IMR-90 (cell line): ENCODE measurements around the gene NEURL1B. TPM values are rescaled to one million over a fixed set of nuclear protein-coding genes. Genes with fewer than 3 reads are reported as not detected.

Experiments
- ATAC-seq: fragments of 200-7000 bp; cut with Tn5 transposase; 2 replicates; pipeline ENCODE4 v1.9.1; 2020; ENCODE audit warnings: low read depth, mild to moderate bottlenecking, moderate library complexity
- BruUV-seq: library from RNA; stranded (reverse); fragments of 400-500 nt; replicated peaks from 2 replicates; lab custom pipeline; 2021; lab: Mats Ljungman, UMichigan
- CTCF ChIA-PET: fragments of 300-600 bp; formaldehyde crosslinking; extraction: SDS; loops from one replicate; lab custom pipeline; 2021; ENCODE audit warnings: antibody characterized with exemption; lab: Yijun Ruan, JAX
- POLR2A ChIA-PET: fragments of 300-600 bp; sonication (Branson Sonifier 250); formaldehyde crosslinking; loops from one replicate; lab custom pipeline; 2022; ENCODE audit warnings: antibody characterized with exemption; ENCODE audit not compliant: unreplicated experiment; lab: Charles Lee
- DNase-seq: peaks from one replicate; pipeline ENCODE4 v3.0.0; 2013
- H2AFZ ChIP-seq: replicated peaks from 2 replicates; pipeline ENCODE3; 2013; ENCODE audit warnings: low read length, mild to moderate bottlenecking; ENCODE audit not compliant: poor library complexity
- H2AK5ac ChIP-seq: 2 replicates; pipeline ENCODE4 v1.6.1; 2013; ENCODE audit warnings: low read depth, low read length, inconsistent platforms
- H2AK9ac ChIP-seq: replicated peaks from 2 replicates; pipeline ENCODE3; 2013; ENCODE audit warnings: mild to moderate bottlenecking, low read depth, low read length, moderate library complexity; ENCODE audit not compliant: poor library complexity
- H2BK120ac ChIP-seq: 2 replicates; pipeline ENCODE4 v1.6.1; 2013; ENCODE audit warnings: low read depth, low read length, inconsistent platforms
- H2BK15ac ChIP-seq: 3 replicates; pipeline ENCODE4 v1.6.1; 2013; ENCODE audit warnings: low read depth, low read length, inconsistent platforms
- H2BK20ac ChIP-seq: 2 replicates; pipeline ENCODE4 v1.6.1; 2013; ENCODE audit warnings: low read depth, mild to moderate bottlenecking, inconsistent platforms, low read length, moderate library complexity
- H2BK5ac ChIP-seq: 2 replicates; pipeline ENCODE4 v1.6.1; 2013; ENCODE audit warnings: mild to moderate bottlenecking, low read depth, low read length, inconsistent platforms; ENCODE audit not compliant: poor library complexity, severe bottlenecking
- H3K14ac ChIP-seq: replicated peaks from 2 replicates; pipeline ENCODE4 v1.6.1; 2013; ENCODE audit warnings: low read depth, low read length, inconsistent platforms
- H3K18ac ChIP-seq: 2 replicates; pipeline ENCODE4 v1.6.1; 2013; ENCODE audit warnings: low read depth, low read length, control low read depth
- H3K23ac ChIP-seq: 2 replicates; pipeline ENCODE4 v1.6.1; 2013; ENCODE audit warnings: low read depth, low read length, inconsistent platforms
- H3K27ac ChIP-seq: 2 replicates; pipeline ENCODE4 v1.5.1; 2013; ENCODE audit warnings: mild to moderate bottlenecking, control low read depth, low read length; ENCODE audit not compliant: insufficient read depth
- H3K27me3 ChIP-seq: 2 replicates; pipeline ENCODE4 v1.6.1; 2013; ENCODE audit warnings: low read length; ENCODE audit not compliant: control insufficient read depth, insufficient read depth
- H3K36me3 ChIP-seq: 2 replicates; pipeline ENCODE4 v1.6.1; 2013; ENCODE audit warnings: low read length, mixed read lengths; ENCODE audit not compliant: control insufficient read depth, insufficient read depth
- H3K4ac ChIP-seq: 2 replicates; pipeline ENCODE4 v1.6.1; 2013; ENCODE audit warnings: low read depth, low read length, inconsistent platforms
- H3K4me1 ChIP-seq: 2 replicates; pipeline ENCODE4 v1.6.1; 2013; ENCODE audit warnings: low read length, mixed read lengths; ENCODE audit not compliant: control insufficient read depth, insufficient read depth
- H3K4me2 ChIP-seq: 2 replicates; pipeline ENCODE4 v1.6.1; 2013; ENCODE audit warnings: low read depth, mild to moderate bottlenecking, control low read depth, low read length, moderate library complexity
- H3K4me3 ChIP-seq: 2 replicates; pipeline ENCODE4 v1.5.1; 2013; ENCODE audit warnings: low read depth, mild to moderate bottlenecking, control low read depth, low read length, moderate library complexity; ENCODE audit not compliant: insufficient read depth
- H3K56ac ChIP-seq: 2 replicates; pipeline ENCODE4 v1.6.1; 2013; ENCODE audit warnings: low read length, inconsistent platforms; ENCODE audit not compliant: insufficient read depth; ENCODE audit errors: extremely low read depth
- H3K79me1 ChIP-seq, 2 experiments: 2 replicates each; pipeline ENCODE4 v1.6.1; 2013; ENCODE audit warnings: low read length in 2 of 2, inconsistent platforms in 1 of 2, low read depth in 1 of 2
- H3K9ac ChIP-seq: 2 replicates; pipeline ENCODE4 v1.6.1; 2013; ENCODE audit warnings: low read depth, low read length, control low read depth
- H3K9me1 ChIP-seq: 2 replicates; pipeline ENCODE4 v1.6.1; 2013; ENCODE audit warnings: low read length, inconsistent platforms; ENCODE audit not compliant: insufficient read depth
- H3K9me3 ChIP-seq: 2 replicates; pipeline ENCODE4 v1.6.1; 2013; ENCODE audit warnings: low read length; ENCODE audit not compliant: control insufficient read depth, insufficient read depth
- H4K20me1 ChIP-seq: 2 replicates; pipeline ENCODE4 v1.6.1; 2013; ENCODE audit warnings: low read length, inconsistent platforms; ENCODE audit not compliant: insufficient read depth
- H4K5ac ChIP-seq: 2 replicates; pipeline ENCODE4 v1.6.1; 2013; ENCODE audit warnings: mild to moderate bottlenecking, low read depth, low read length, control low read depth
- H4K8ac ChIP-seq, 2 experiments: 2 replicates each; pipeline ENCODE4 v1.6.1; 2013; ENCODE audit warnings: low read depth in 2 of 2, low read length in 2 of 2, control low read depth in 1 of 2, inconsistent platforms in 1 of 2
- H4K91ac ChIP-seq: 2 replicates; pipeline ENCODE4 v1.6.1; 2013; ENCODE audit warnings: low read depth, low read length, inconsistent platforms; ENCODE audit not compliant: insufficient read depth
- BHLHE40 ChIP-seq: fragments of 150-350 bp; IDR thresholded peaks from 2 replicates; pipeline ENCODE4 v1.6.1; 2016; ENCODE audit warnings: mild to moderate bottlenecking, low read depth, low read length
- CHD1 ChIP-seq: IDR thresholded peaks from 2 replicates; pipeline ENCODE4 v1.6.1; 2012; ENCODE audit warnings: low read depth, low read length, improper control_type of control experiment
- FOS ChIP-seq: fragments of 150-350 bp; IDR thresholded peaks from 2 replicates; pipeline ENCODE4 v1.6.1; 2016; ENCODE audit warnings: low read depth, low read length
- MAZ ChIP-seq: IDR thresholded peaks from 2 replicates; pipeline ENCODE4 v1.6.1; 2012; ENCODE audit warnings: low read depth, mild to moderate bottlenecking, low read length, improper control_type of control experiment, moderate library complexity, borderline replicate concordance
- MXI1 ChIP-seq: IDR thresholded peaks from 2 replicates; pipeline ENCODE4 v1.6.1; 2012; ENCODE audit warnings: low read depth, mild to moderate bottlenecking, low read length, moderate library complexity, borderline replicate concordance
- POLR2A ChIP-seq: IDR thresholded peaks from 2 replicates; pipeline ENCODE4 v1.6.1; 2012; ENCODE audit warnings: mild to moderate bottlenecking, low read depth, low read length
- RCOR1 ChIP-seq: IDR thresholded peaks from 2 replicates; pipeline ENCODE4 v1.6.1; 2012; ENCODE audit warnings: mild to moderate bottlenecking, low read length, improper control_type of control experiment; ENCODE audit not compliant: insufficient replicate concordance
- RFX5 ChIP-seq: IDR thresholded peaks from 2 replicates; pipeline ENCODE4 v1.8.0; 2012; ENCODE audit warnings: low read depth, mild to moderate bottlenecking, low read length, moderate library complexity
- SMC3 ChIP-seq: fragments of 150-350 bp; IDR thresholded peaks from 2 replicates; pipeline ENCODE4 v1.6.1; 2016; ENCODE audit warnings: low read depth, mild to moderate bottlenecking, antibody characterized with exemption, low read length, moderate library complexity
- WGBS, 2 experiments: methylation state at CpG; one replicate each; pipeline versions ENCODE4 v1.1.5 to v1.1.7; 2013; ENCODE audit warnings: missing lambda C conversion rate in 2 of 2; ENCODE audit not compliant: insufficient read length in 1 of 2; ENCODE audit errors: extremely low coverage in 2 of 2; 5-methylcytosine and 5-hydroxymethylcytosine counted together
- dilution Hi-C: fragments of 300-500 bp; cut with HindIII; formaldehyde crosslinking; loops from one replicate; pipeline ENCODE4 v1.14.3; 2018; ENCODE audit warnings: low sequenced_read_pairs; ENCODE audit not compliant: unreplicated experiment
- in situ Hi-C: fragments of 300-500 bp; cut with MboI; formaldehyde crosslinking; loops from 3 replicates; pipeline ENCODE4 v1.14.3; 2019; ENCODE audit warnings: low sequenced_read_pairs, inconsistent platforms, mixed read lengths
- intact Hi-C: fragments of 100-400 bp; cut with micrococcal nuclease; formaldehyde crosslinking; loops from 2 replicates; pipeline ENCODE4 v1.10.0; 2022
- polyA plus RNA-seq, 3 experiments: library from polyadenylated mRNA; depleted of rRNA; stranded (reverse); fragments of >200 nt; gene quantifications; 2 replicates each; pipeline ENCODE4 v1.2.3, GENCODE V29; 2012; ENCODE audit warnings: low replicate concordance in 1 of 3
- total RNA-seq: library from RNA; depleted of rRNA; stranded (reverse); fragments of >200 nt; gene quantifications from 2 replicates; pipeline ENCODE4 v1.2.3, GENCODE V29; 2012
- TF ChIP-seq, protein P1 (sequence below): conservative IDR thresholded peaks from 2 replicates; pipeline ENCODE4 v1.5.1; 2012; ENCODE audit warnings: mild to moderate bottlenecking, low read depth, low read length, improper control_type of control experiment
- TF ChIP-seq, protein P2 (sequence below): fragments of 150-350 bp; IDR thresholded peaks from 2 replicates; pipeline ENCODE4 v1.6.1; 2016; ENCODE audit warnings: low read depth, mild to moderate bottlenecking, low read length, moderate library complexity, borderline replicate concordance

Gene NEURL1B
- total and polyA plus RNA-seq, 2 of the 4 experiments (the other 2 are of a cell fraction), result 1.8 to 2.8 TPM

DNA sequence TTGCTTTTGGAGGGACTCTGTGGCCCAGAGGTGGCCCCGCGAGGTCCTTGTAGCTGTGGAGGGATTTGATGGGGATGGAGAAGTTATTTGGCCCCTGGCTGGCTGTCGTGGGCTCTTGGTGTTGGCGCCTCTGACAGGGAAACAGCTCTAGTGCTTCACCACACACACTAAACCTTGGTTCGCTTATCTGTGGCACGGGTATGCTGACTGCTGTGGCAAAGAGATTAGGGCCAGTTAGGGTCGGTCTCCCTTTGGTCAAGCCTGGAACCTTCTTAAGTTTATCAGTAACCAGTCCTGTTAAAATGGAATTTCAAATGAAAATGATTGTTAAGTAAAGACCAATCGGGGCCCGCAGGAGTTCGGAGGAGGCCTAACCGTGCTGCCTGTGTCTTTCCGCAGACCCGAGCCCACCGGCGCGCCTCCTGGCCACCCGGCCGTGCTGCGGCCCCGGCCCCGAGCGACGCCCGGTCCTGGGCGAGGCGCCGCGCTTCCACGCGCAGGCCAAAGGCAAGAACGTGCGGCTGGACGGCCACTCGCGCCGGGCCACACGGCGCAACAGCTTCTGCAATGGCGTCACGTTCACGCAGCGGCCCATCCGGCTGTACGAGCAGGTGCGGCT, 28.4 kb downstream of the NEURL1B start:
- Histone ChIP-seq H2AK5ac (no peak overlapping the region), H3K27me3 (no peaks in the 10 kb centered on the region), H3K4me2 (no peak overlapping the region), H3K9ac (no peak overlapping the region), H3K56ac (no peak overlapping the region), H3K36me3 (no peaks in the 10 kb centered on the region; the same call in none of the 2 replicates), H3K9me3 (no peaks in the 10 kb centered on the region), H2AFZ (no peak overlapping the region), H4K5ac (no peak overlapping the region), H2AK9ac (no peak overlapping the region), H3K4me1 (peaks cover 14% of the 10 kb centered on the region; the same call in 1 of the 2 replicates), H3K27ac (no peak overlapping the region), H3K79me1 (peaks cover 6 to 31% of the 10 kb centered on the region in 2 experiments; a peak in 3 of 4 replicates), H2BK20ac (no peak overlapping the region), H2BK5ac (no peak overlapping the region), H3K23ac (no peak overlapping the region), H2BK120ac (no peak overlapping the region), H3K18ac (no peak overlapping the region), H4K8ac (no peak overlapping the region), H3K14ac (no peak overlapping the region), H3K4ac (no peak overlapping the region), H4K20me1 (no peaks in the 10 kb centered on the region), H4K91ac (no peak overlapping the region), H3K9me1 (peaks cover 13% of the 10 kb centered on the region), H3K4me3 (no peak overlapping the region), H2BK15ac (no peak overlapping the region)
- TF ChIP-seq, protein P1, sequence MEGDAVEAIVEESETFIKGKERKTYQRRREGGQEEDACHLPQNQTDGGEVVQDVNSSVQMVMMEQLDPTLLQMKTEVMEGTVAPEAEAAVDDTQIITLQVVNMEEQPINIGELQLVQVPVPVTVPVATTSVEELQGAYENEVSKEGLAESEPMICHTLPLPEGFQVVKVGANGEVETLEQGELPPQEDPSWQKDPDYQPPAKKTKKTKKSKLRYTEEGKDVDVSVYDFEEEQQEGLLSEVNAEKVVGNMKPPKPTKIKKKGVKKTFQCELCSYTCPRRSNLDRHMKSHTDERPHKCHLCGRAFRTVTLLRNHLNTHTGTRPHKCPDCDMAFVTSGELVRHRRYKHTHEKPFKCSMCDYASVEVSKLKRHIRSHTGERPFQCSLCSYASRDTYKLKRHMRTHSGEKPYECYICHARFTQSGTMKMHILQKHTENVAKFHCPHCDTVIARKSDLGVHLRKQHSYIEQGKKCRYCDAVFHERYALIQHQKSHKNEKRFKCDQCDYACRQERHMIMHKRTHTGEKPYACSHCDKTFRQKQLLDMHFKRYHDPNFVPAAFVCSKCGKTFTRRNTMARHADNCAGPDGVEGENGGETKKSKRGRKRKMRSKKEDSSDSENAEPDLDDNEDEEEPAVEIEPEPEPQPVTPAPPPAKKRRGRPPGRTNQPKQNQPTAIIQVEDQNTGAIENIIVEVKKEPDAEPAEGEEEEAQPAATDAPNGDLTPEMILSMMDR, result no peak
- no peak for TF ChIP-seq RCOR1
- TF ChIP-seq CHD1, result no peak
- TF ChIP-seq POLR2A, result no peak
- no peak for TF ChIP-seq BHLHE40
- TF ChIP-seq MAZ, result no peak
- TF ChIP-seq SMC3, result no peak
- TF ChIP-seq MXI1, result no peak
- TF ChIP-seq FOS, result no peak
- no peak for TF ChIP-seq RFX5
- TF ChIP-seq, protein P2, sequence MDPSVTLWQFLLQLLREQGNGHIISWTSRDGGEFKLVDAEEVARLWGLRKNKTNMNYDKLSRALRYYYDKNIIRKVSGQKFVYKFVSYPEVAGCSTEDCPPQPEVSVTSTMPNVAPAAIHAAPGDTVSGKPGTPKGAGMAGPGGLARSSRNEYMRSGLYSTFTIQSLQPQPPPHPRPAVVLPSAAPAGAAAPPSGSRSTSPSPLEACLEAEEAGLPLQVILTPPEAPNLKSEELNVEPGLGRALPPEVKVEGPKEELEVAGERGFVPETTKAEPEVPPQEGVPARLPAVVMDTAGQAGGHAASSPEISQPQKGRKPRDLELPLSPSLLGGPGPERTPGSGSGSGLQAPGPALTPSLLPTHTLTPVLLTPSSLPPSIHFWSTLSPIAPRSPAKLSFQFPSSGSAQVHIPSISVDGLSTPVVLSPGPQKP, result no peak
- WGBS, 2 experiments, result 91% methylated on average over 34 of the region's 45 CpGs; no CpG with 5 or more reads in 1 of the 2 experiments
- in situ Hi-C loops (no loop called here), intact Hi-C loops (no loop called here), dilution Hi-C loops (no loop called here)
- no TSS peak for BruUV-seq
- no peak for ATAC-seq
- ChIA-PET POLR2A (no interaction called here), CTCF (no interaction called here)
- no peak for DNase-seq
